ENCODE data around the gene ERG28. TPM values are rescaled to one million over a fixed set of nuclear protein-coding genes. Genes with fewer than 3 reads are reported as not detected.

Gene ERG28
- total RNA-seq, 1 experiment from 2014 or later = 36.1 TPM

DNA sequence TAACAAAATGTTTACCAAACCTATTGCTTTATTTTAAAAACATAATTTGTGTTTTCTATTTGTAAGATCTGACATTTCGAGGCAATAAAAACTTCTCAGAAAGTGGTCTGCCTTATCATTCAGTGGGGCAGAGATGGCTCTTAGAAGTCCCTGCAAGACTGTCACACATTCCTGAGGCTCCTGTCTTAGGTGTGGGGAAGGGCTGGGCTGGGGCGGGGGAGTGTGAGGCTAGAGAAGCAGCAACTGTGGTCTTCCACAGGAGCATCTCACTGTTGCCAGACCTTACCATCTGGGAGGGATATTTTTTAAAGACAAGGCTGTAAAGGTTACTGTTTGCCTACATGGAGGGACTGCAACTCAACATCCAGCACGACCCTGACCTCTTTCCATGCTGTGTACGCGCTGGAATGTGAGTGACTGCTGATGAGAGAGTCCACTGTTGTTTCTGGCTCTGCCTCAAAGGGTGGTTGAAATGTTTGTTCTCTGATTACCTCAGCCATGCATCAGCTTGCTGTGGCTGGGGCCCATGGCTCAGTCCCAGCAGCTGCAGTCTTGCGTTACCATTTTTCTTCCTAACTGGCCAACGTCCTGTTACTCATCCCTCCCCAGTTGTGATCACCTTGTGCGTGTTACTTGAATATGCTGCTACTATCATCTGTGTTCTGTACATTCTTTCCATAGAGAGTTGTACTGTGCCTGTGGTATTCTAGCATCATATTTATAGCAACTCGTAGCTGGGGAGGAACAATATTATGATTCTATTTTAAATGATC, 12.4 kb downstream of the ERG28 start:
- ChIA-PET POLR2A (interaction anchor here (0.6 to 1.6 kb wide), 2 partner anchors 10 to 12 kb away, joined by 5 to 7 read pairs; partner anchors contain the start of genes ERG28 and TTLL5), CTCF (interaction anchor here (0.6 to 3.2 kb wide), 2 partner anchors 70 to 405 kb away, joined by 3 to 25 read pairs; partner anchors contain the start of gene FLVCR2)
- peaks cover 9% of the 10 kb centered on the region for H3K9me3 Mint-ChIP-seq (ENCODE audit: unreplicated experiment)
- Histone ChIP-seq H3K36me3 (ENCODE audit: control insufficient read depth, insufficient read depth, low read length) (peaks cover 5% of the 10 kb centered on the region; the same call in 1 of the 2 replicates), H3K27me3 (replicated peaks; ENCODE audit: control insufficient read depth, insufficient read depth, low read length) (no peaks in the 10 kb centered on the region), H3K9me3 (no peaks in the 10 kb centered on the region), H3K4me1 (peaks cover 55% of the 10 kb centered on the region), H3K4me3 (ENCODE audit: low read depth, low read length) (no peak overlapping the region)
- H3K4me3 Mint-ChIP-seq (ENCODE audit: unreplicated experiment) = peak overlapping the region; percentile 35
- no peaks in the 10 kb centered on the region for H3K27me3 Mint-ChIP-seq (ENCODE audit: insufficient read depth, unreplicated experiment)
- DNase-seq = peak; percentile 81 to 87
- peak overlapping the region; percentile 90 for H3K27ac Mint-ChIP-seq (ENCODE audit: unreplicated experiment)
- TF ChIP-seq, protein P1, sequence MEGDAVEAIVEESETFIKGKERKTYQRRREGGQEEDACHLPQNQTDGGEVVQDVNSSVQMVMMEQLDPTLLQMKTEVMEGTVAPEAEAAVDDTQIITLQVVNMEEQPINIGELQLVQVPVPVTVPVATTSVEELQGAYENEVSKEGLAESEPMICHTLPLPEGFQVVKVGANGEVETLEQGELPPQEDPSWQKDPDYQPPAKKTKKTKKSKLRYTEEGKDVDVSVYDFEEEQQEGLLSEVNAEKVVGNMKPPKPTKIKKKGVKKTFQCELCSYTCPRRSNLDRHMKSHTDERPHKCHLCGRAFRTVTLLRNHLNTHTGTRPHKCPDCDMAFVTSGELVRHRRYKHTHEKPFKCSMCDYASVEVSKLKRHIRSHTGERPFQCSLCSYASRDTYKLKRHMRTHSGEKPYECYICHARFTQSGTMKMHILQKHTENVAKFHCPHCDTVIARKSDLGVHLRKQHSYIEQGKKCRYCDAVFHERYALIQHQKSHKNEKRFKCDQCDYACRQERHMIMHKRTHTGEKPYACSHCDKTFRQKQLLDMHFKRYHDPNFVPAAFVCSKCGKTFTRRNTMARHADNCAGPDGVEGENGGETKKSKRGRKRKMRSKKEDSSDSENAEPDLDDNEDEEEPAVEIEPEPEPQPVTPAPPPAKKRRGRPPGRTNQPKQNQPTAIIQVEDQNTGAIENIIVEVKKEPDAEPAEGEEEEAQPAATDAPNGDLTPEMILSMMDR (IDR thresholded peaks at IDR 0.05; ENCODE audit: insufficient read depth in 1 of 2, low read depth in 1 of 2, low read length in 1 of 2, severe bottlenecking in 1 of 2, unreplicated experiment in 1 of 2) = no peak
- TSS peak; percentile 63 for BruUV-seq (replicated peaks)
- intact Hi-C loops (cut with micrococcal nuclease; ENCODE audit: unreplicated experiment) = loop anchor here (1.0 to 2.0 kb wide), 3 partner anchors 13 to 70 kb away; partner anchors contain the start of gene FLVCR2
- H3K4me1 Mint-ChIP-seq (ENCODE audit: low read depth, unreplicated experiment) = peaks cover 40% of the 10 kb centered on the region
- H3K36me3 Mint-ChIP-seq (ENCODE audit: insufficient read depth, unreplicated experiment) = peaks cover 36% of the 10 kb centered on the region

DNA sequence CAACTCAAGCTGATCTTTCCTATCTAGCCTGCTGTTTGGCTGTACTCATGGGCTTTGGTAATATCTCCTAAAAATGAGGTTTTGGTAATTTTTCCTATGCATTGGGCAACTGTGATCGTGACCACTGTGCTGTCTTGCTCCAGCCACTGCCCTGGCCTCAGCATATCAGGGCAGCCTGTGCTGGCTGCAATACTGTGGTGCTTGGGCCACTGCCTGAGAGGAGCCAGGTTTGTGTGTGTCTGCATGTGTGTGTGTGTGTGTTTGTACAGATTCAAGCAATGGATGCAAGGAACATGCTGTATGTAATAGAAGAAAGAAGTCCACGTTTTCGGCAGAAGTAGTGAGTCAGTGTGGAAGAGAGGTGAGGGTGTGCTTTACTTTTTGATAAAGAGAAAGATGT, 13.0 kb downstream of the ERG28 start:
- CTCF ChIA-PET = interaction anchor here (3.2 kb wide), 1 partner anchor 69 kb away, joined by 25 read pairs; the partner anchor contains the start of gene FLVCR2
- POLR2A ChIA-PET = interaction anchor here (0.5 kb wide), 1 partner anchor 132 kb away, joined by 17 read pairs; no protein-coding TSS in a partner anchor
- Mint-ChIP-seq H3K27ac (ENCODE audit: unreplicated experiment) (peak overlapping the region; percentile 90), H3K9me3 (ENCODE audit: unreplicated experiment) (peaks cover 9% of the 10 kb centered on the region), H3K4me1 (ENCODE audit: low read depth, unreplicated experiment) (peaks cover 40% of the 10 kb centered on the region), H3K36me3 (ENCODE audit: insufficient read depth, unreplicated experiment) (peaks cover 29% of the 10 kb centered on the region), H3K27me3 (ENCODE audit: insufficient read depth, unreplicated experiment) (no peaks in the 10 kb centered on the region), H3K4me3 (ENCODE audit: unreplicated experiment) (peak overlapping the region; percentile 35)
- Histone ChIP-seq H3K9me3 (no peaks in the 10 kb centered on the region), H3K4me3 (ENCODE audit: low read depth, low read length) (no peak overlapping the region), H3K36me3 (ENCODE audit: control insufficient read depth, insufficient read depth, low read length) (peaks cover 5% of the 10 kb centered on the region; the same call in 1 of the 2 replicates), H3K27me3 (replicated peaks; ENCODE audit: control insufficient read depth, insufficient read depth, low read length) (no peaks in the 10 kb centered on the region), H3K4me1 (peaks cover 55% of the 10 kb centered on the region)
- intact Hi-C loops (cut with micrococcal nuclease; ENCODE audit: unreplicated experiment) = loop anchor here (1.0 to 2.0 kb wide), 3 partner anchors 13 to 69 kb away; partner anchors contain the start of gene FLVCR2
- TF ChIP-seq, protein P1 (IDR thresholded peaks at IDR 0.05; ENCODE audit: insufficient read depth in 1 of 2, low read depth in 1 of 2, low read length in 1 of 2, severe bottlenecking in 1 of 2, unreplicated experiment in 1 of 2) = no peak
- no TSS peak for BruUV-seq (replicated peaks)
- peak; percentile 34 to 43 for DNase-seq

DNA sequence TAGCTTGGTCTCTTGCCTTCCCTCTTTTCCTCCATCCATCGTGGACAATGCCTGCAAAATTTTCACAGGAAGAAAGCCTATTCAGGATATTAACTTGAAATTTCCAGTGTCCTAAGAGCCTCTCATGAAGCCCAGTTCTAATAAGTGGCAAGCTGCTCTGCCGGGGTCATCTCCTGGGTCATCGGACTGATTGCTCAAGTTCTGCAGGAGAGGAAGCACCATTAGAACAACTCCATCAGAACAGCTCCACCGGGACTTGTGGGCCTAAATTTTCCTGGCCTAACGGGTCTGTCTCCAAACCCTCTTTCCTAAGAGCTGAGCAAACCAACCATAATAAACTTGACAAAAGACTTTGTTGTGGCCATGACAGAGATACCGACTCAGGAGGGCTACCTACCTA, 13.9 kb downstream of the ERG28 start:
- intact Hi-C loops (cut with micrococcal nuclease; ENCODE audit: unreplicated experiment) = no loop called here
- Histone ChIP-seq H3K36me3 (ENCODE audit: control insufficient read depth, insufficient read depth, low read length) (no peaks in the 10 kb centered on the region; the same call in 1 of the 2 replicates), H3K4me1 (peaks cover 55% of the 10 kb centered on the region), H3K27me3 (replicated peaks; ENCODE audit: control insufficient read depth, insufficient read depth, low read length) (no peaks in the 10 kb centered on the region), H3K9me3 (no peaks in the 10 kb centered on the region), H3K4me3 (ENCODE audit: low read depth, low read length) (no peak overlapping the region)
- CTCF ChIA-PET = interaction anchor here (0.5 to 3.2 kb wide), 2 partner anchors 68 to 475 kb away, joined by 4 to 25 read pairs; partner anchors contain the start of gene FLVCR2
- BruUV-seq (replicated peaks) = no TSS peak
- Mint-ChIP-seq H3K27ac (ENCODE audit: unreplicated experiment) (peak overlapping the region; percentile 90), H3K4me1 (ENCODE audit: low read depth, unreplicated experiment) (peaks cover 39% of the 10 kb centered on the region), H3K27me3 (ENCODE audit: insufficient read depth, unreplicated experiment) (no peaks in the 10 kb centered on the region), H3K36me3 (ENCODE audit: insufficient read depth, unreplicated experiment) (peaks cover 21% of the 10 kb centered on the region), H3K9me3 (ENCODE audit: unreplicated experiment) (peaks cover 9% of the 10 kb centered on the region), H3K4me3 (ENCODE audit: unreplicated experiment) (no peak overlapping the region)
- no peak for DNase-seq
- TF ChIP-seq, protein P1 (IDR thresholded peaks at IDR 0.05; ENCODE audit: insufficient read depth in 1 of 2, low read depth in 1 of 2, low read length in 1 of 2, severe bottlenecking in 1 of 2, unreplicated experiment in 1 of 2) = no peak
- POLR2A ChIA-PET = interaction anchor here (1.1 kb wide), 1 partner anchor 11 kb away, joined by 11 read pairs; no protein-coding TSS in a partner anchor

Measured in Caco-2 (cell line).